HG03558 (cell line): ENCODE results near the gene NXPH3.

Source experiments
- ATAC-seq: cut with Tn5 transposase; IDR thresholded peaks from one replicate; pipeline ENCODE4 v1.9.1; 2021; ENCODE audit warnings: moderate number of reproducible peaks; ENCODE audit not compliant: unreplicated experiment; ENCODE audit errors: extremely low read depth

NXPH3 gene

DNA sequence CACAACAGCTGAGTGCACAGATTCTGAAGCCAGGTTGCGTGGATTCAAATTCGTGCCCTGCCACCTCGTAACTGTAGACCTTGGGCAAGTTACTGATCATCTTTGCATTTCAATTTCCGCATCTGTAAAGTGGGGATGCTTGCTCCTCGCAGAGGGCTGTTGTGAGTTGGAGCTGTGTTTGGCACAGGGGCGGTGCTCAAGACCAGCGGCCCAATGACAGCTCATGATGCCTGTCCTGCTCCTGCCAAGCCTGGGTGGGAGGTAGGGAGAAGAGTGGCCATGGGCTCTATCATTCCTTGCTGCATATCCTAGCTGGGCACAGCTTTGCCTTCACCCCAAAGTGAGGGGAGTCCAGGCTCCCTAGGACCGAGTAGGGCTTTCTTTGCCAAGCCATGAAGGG lies 12.6 kb downstream of the NXPH3 start:
- ATAC-seq: no peak

DNA sequence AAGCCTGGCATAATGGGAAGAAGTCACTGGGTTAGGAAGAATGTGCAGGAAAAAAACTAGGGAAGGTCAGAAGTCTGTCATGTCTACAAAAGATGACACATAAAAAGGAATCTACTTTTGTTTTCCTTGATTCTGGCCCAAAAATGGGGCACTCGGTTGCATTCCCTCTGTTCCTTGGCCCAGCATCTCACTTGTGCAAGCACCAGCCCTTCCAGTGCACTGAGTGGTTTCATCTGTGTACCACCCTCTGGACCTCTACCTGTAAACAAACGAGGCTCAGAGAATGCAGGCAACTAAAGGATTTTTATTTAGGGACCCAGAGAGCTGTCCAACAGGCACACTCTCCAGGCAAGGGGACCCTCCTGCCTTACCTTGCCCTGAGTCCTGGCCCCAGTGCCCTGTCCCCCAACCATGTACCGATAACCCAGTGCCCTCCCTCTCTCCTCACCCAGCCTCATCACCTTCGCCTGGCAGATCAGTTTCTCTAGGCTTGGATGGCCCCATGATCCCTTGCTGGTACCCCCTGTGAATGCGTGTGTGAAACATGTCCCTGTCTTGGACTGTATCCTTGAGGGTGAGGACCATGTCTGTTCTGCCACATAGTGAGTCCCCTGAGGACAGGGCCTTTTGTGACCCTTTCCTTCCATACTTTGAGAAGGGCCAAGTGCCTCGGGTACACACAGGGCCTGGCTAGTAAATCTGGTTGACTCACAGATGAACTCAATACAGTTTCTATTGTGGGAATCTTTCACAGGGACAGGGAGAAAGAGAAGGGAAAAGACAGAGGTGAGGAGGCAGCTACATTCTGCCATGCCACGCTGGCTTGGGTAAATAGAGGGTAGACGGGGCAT lies 13.3 kb downstream of the NXPH3 start:
- no peak for ATAC-seq

DNA sequence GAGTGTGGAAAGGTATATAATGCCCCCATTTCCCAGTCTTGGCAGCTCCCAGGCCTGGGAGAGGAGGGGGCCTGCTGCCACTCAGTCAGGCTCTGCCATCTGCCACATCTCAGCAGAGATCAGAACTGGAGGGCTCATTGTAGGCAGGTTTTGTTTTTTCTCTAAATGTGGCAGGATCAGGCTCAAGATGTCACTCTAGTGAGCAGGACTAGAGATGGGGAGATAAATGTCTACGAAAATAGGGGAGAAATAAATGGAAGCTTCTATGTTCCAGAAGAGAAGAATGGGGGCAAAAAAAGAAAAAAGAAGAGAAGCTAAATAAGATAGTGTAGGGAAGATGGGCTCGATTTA lies 13.9 kb downstream of the NXPH3 start:
- no peak for ATAC-seq

DNA sequence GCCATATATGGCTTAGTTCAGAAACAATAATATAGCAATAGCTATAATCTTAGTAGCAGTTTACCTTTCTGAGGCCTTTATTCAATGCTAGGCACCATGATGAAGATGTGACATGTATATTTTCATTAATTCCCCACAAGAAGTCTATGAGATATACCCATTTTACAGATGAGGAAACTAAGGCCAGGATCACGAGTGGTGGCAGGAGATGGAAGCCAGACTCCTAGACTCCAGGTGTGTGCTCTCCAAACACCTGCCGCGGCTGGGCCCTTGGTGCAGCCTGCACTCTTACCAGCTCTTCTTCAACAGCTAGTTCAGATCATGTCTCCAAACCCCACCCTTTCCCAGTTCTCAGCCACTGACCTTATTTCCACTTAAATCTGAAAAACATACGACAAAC lies 15.2 kb downstream of the NXPH3 start:
- no peak for ATAC-seq

DNA sequence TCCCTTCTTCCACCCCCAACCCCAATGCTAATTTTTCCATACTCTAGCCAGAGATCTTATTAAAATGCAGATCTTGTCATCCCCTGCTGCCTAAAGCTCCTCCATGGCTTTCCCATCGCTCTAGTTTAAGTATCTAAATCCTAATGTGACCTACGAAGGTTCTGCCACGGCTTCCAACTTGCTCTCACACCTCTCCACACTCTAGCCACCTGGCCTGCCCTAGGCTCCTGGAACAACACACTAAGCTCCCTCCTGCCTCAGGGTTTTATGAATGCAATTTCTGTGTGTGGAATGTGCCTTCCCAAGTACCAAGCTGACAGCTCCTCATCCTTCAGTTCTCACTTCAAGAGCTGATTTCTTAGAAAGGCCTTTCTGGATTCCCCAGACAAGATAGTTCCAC lies 16.6 kb downstream of the NXPH3 start:
- ATAC-seq: no peak

DNA sequence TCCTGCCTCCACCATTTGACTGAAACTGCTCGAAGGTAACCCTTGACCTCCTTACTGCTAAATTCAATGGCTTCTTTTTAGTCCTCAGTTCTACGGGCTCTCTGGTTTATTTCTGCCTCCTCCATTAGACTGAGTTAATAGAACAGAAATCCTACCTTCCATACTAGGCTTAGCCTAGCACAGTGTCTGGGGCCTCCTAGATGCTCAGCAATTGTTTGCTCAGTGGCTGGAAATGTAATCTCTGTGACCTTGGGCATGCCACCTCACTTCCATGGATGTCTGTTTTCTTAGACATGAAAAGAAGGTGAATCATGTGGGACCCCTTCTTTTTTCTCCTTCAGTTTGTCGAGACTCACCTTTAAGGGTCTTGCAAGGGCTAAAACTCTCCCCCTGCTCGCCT lies 19.7 kb downstream of the NXPH3 start:
- ATAC-seq: no peak

DNA sequence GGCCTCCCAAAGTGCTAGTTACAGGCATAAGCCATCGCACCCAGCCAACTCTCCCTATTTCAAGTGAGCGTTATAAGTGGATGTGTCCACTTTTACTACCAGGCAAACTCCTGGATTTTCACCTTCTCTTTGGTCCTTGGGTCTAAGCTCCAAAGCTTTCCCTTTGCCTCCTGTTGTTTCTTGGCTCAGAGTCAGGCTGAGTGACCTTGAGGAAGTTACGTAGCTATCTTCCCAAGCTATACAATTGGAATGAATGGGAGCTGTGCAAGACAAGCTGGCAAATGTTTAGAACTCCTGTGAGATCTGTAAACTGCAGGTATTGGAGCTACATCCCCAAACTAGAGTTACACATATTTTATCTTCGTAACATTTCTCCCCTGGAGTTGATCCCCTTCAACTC lies 20.3 kb downstream of the NXPH3 start:
- no peak for ATAC-seq

DNA sequence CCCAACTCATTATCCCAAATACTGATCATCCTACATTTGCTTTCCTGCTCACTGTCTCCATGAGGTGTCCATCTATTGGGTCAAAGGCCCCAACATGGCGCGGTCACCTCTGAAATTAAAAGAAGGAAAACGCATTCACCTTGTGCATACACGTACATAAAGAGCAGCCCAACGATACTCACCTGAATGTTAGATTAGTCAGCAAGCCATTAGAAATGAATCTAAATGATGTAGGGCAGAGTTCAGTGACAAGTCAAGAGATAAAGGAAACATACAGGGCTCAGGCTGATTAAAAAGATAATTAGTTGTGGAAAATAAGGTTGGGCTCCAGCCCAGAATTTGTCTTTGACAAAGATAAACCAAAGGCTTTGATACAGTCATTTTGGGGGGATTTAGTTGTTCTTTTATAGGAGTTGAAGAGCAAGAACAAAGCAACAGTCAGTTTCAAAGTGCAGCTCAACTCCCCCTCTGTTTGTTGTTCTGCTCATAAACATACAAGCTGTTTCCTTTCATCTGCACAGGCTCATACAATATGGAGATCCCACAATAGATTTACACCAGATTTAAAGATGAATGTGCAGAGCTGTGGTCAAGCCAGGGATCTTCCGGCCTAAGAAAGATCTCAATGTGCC lies 21.1 kb downstream of the NXPH3 start:
- no peak for ATAC-seq

DNA sequence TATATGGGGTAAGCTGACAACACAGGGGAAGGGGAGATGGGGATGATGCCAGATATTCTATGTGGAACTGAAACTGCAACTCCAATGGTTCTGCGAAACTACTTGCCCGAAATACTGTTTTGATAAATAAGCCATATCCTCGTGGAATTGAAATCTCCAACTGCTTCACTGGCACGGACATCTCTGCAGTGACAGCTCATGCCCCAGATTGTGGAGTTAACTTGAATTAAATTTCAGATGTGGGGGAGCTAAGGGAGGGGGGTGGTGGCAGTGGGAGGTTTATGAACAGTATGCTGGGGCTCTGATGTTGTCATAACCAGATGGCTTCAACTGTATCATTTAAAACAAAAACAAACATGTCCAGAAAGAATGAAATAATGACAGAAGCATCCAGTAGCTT lies 21.8 kb downstream of the NXPH3 start:
- ATAC-seq: no peak

DNA sequence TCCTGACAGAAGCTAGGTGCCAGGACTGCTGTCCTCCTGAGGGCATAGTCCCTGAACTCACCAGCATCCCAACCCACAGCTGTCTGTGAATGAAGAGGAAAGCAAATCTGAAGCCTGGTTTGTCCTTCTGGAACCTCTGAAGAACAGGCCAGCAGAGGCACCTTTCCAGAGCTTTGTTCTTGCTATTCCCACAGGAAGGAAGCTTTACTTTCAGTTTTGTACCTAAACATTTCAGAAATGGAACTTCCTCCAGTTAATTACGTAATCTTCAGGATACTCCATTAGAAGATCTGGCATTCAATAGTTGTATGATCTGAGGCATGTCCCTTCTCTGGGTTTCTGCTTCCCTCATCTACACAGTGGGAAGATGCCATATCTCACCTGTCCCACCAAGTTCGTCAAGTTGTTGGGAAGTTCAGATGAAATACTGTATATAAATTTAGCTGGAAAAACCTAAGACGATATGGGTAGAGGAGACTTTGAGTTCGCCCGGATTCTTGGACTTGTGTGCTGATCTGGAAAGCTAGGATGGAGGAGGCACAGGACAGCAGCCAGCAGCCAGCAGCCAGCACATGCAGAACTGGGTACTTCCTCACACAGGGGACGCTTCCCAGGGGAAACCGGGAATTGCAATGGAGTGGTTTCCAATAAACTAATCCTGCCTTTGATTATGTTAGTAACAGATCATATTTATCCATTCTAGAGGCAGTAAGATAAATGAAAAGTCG lies 22.4 kb downstream of the NXPH3 start:
- no peak for ATAC-seq

DNA sequence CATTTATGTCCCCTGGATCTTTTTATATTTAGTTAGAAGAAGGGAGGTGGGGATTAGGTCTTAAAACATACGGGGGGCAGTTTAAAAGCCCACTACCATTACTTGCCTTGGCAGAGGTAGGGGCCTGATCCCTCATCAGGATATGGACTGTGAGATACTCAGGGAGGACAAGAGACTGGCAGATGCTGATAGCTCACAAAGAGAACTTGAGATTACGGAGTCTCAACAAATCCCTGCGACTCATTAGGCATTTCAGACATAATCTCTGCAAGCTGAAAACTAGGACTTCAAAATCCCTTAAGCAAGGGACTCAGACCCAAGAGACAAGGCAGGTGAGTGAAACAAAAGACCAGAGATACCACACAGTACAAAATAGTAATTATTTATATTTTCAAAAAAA lies 23.2 kb downstream of the NXPH3 start:
- no peak for ATAC-seq

DNA sequence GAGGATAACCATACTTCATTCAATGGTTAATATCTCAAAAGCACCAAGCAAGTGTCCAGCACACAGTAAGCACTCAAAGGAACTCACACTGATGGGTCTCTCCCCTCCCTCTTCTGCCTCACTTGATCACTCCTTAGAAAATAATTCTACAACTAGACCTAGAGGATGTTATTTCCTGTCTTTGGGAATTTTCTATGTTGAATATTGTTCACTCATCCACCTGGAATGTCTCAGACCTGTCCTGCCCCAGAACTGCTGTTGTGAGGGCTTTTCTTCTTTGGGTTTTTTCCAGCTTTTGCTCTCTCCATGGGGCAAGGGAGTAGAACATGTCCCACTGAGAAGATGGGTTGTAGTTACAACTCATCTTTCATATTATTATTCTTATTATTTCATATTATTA lies 25.3 kb downstream of the NXPH3 start:
- ATAC-seq: no peak

DNA sequence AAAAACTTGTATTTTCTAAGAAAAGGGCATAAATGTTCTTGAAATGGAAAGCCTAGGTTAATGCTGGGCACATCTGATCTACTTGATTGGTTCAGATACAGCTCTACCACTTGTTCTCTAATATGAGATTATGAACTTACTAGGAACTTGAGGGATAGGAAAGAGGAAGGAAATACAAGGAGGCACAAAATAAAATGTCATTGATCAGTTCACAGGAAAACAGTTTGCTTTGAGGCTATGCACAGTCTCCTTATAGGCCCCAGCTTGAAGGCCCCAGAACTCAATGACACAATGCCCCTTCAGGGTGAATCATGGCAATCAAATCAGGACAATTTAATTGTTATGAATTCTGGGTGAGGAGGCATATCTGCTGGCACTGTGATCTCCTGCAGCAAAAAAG lies 27.1 kb downstream of the NXPH3 start:
- ATAC-seq: no peak

DNA sequence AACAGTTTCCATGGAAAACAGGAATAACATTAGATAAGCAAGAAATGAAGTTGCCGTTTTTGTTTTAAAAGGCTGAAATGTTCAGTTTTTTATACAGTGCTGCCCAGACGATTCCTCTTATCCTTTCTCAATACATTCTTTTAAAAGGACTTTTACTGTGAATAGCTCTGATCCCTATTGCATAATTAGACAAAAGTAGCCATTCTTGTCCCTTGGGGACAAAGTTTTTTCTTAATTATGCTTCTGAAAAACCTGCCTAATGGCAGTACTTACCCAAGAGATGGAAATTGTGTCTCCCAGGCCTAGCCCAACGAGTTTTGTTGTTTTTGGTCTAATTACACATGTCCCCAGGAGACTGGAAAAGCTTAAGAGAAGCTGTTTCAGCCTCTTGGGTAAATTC lies 27.6 kb downstream of the NXPH3 start:
- no peak for ATAC-seq

DNA sequence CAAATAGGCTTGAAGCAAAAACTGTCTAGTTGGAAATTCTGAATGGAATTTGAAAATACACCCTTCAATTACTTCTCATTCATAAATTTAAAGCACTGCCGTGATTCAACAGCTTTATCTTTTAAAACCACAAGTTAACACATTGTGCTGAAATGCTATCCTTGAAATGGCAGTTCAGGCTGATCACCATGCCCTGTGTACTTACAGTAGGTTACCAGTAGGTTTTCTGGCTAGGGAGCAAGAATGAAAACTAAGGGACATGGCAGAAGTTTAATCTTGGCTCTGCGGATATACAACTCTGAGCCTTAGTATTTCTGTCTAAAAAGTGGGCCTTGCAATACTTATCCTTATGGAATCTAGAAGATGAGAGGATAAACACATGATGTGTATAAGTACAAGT lies 28.0 kb downstream of the NXPH3 start:
- no peak for ATAC-seq

DNA sequence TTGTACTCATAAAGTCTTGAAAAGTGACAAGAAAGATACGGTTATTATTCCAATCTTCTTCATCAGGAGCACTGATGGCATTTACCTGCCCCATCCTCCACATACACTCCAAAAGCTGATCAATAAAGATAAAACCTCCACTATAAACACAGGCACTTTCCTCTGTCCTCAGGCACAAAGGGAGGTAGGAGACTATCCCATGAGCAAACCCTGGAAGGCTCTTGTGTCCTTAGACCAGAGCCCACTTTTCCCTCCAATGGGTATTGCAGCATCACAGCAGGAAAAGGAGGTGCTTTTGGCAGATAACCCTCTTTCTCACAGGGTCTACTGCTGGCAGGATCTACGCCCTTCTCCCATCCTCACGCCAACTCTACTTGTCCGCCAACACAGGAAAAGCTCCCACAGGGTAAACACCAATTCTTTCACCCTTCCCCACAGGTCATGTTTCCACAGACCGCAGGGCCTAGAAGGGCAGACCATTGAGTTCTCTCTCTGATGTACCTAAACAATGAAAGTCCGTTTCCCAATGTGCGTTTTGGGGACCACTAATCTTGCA lies 28.7 kb downstream of the NXPH3 start:
- ATAC-seq: no peak

DNA sequence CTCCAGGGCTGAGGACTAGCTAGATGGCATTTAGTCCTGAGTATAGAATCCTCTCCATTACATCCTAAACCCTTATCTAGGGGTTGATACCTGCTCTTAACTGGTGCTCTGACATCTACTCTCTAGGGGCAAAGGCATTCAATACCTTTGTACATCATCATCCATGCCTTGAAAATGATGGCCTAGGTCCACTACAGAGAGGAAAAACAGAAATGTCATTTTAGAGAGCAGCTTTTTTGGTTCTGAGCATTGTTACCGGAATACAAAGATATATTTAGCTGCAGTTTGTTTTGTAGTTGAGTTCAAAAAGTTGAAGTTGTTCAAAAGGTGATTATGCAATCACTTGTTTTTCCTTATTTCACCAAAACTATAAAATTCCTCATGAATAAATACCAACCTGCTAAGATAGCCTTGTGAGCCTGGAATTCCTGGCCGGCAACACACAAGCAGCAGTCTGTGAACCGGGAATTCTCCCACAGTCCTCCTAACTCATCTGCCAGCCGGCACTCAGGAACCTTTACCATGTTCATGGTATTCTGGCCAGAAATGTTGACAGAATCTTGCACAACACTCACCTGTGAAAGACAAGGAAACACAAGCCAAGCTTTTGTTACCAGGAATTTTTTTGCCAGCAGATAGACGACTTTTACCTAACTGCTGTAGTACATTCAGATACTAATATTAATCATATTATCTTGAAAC lies 35.4 kb downstream of the NXPH3 start:
- ATAC-seq: no peak

DNA sequence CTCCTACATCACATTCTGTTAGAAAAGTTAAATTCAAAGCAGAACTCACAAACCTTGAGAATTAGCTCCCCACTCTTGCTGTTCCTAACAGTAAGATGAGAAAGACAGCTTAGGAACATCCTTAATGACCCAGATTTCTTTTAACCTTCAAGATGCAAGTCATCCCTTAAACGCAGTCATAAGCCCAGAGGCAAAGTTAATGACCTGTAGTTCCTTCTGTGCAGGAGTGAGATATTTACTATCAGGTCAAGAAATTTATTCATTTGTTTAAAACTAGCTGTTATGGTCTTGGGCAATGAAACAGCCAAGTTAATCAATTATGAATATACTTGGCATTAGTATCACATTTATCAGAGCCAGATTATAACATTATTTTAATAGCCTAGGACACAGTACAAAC lies 37.1 kb downstream of the NXPH3 start:
- no peak for ATAC-seq

DNA sequence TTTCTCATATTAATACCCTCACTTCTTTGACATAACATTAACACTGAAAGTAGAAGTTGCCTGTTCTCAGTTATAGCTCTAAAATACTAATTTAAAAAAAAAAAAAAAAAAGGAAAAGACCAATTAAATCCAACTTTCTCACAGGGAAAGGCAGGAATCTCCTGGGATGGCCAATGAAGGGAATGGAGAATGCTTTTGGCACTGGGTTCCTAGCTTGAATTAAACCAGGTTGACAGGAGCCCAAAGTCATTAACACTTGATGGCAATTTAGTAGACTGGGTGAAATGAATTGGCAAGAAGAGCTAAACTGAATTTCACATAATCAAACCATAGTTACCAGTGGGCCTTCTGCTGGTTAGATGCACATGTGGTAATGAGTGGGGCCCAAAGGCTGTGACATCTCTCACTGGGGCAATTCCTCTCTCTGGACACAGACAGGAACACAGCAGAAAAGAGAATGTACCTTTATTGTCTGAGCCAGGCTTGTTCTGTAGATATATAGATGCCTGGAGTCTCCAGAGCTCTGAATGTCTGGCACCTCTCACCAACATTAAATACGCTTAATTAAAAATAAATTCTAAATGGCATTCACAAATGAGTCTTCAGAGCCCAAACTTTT lies 37.6 kb downstream of the NXPH3 start:
- ATAC-seq: no peak

DNA sequence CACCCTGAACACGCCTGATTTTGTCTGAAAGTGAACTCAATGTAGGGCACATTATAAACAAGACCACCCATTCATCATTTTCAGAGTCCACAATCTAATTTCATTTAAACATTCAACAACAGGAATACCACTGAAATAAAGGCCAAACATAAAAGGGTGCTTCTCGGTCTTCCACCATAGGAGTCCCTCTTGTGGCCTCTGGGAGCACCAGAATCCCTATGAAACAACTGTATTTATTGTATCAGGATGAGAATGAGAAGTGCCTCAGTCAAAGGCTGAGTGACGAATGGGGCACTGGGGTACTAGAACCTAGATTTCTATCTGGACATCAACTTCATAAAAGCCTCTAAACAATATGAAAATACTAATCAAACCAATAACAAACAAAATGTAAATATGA lies 40.4 kb downstream of the NXPH3 start:
- ATAC-seq: no peak
